SK-N-SH (cell line): Measurements from ENCODE around the gene CFAP299. TPM values are rescaled to one million over a fixed set of nuclear protein-coding genes. Genes with fewer than 3 reads are reported as not detected.

Experiments used
- CTCF ChIA-PET: fragments of 300-600, 350-600 bp; formaldehyde crosslinking; extraction: SDS; loops from one replicate; lab custom pipeline; 2021; lab: Yijun Ruan, JAX
- POLR2A ChIA-PET: fragments of 350-600 bp; sonication (Branson Sonifier 250); formaldehyde crosslinking; extraction: SDS; loops from one replicate; lab custom pipeline; 2020; ENCODE audit warnings: antibody characterized with exemption, inconsistent platforms; lab: Yijun Ruan, JAX
- DNase-seq: peaks from one replicate; pipeline ENCODE4 v3.0.0; 2012
- H2AFZ ChIP-seq: fragments of 200-600 bp; sonication (generic); 2 replicates; pipeline ENCODE4 v1.8.1; 2016; ENCODE audit warnings: antibody characterized with exemption, mild to moderate bottlenecking, low read depth
- H3F3A ChIP-seq: fragments of 200-600 bp; sonication (generic); replicated peaks from 2 replicates; pipeline ENCODE3; 2016; ENCODE audit warnings: antibody characterized with exemption, mild to moderate bottlenecking; ENCODE audit not compliant: insufficient read depth
- H3K27ac ChIP-seq, 2 experiments: fragments of 200-500 bp in 1 of 2; fragments of 200-600 bp in 1 of 2; sonication (Bioruptor generic) in 1 of 2; sonication (generic), shearing (Covaris generic) in 1 of 2; 2 replicates each; pipeline versions ENCODE4 v1.5.1 to v1.6.1; 2014 to 2016; ENCODE audit warnings: low read depth in 2 of 2, inconsistent platforms in 1 of 2, low read length in 1 of 2, mild to moderate bottlenecking in 1 of 2, mixed read lengths in 1 of 2
- H3K27me3 ChIP-seq: fragments of 200-600 bp; sonication (generic), shearing (Covaris generic); 2 replicates; pipeline ENCODE4 v1.6.1; 2016; ENCODE audit warnings: mixed run types; ENCODE audit not compliant: insufficient read depth
- H3K36me3 ChIP-seq, 2 experiments: fragments of 200-500 bp in 1 of 2; fragments of 200-600 bp in 1 of 2; sonication (Bioruptor generic) in 1 of 2; sonication (generic) in 1 of 2; replicated peaks in 1 of 2; 2 replicates each; pipeline versions ENCODE3 to v1.5.1; 2014 to 2016; ENCODE audit warnings: low read length in 1 of 2, mild to moderate bottlenecking in 1 of 2; ENCODE audit not compliant: insufficient read depth in 2 of 2, control insufficient read depth in 1 of 2
- H3K4me1 ChIP-seq, 2 experiments: fragments of 200-500 bp in 1 of 2; fragments of 200-600 bp in 1 of 2; sonication (Bioruptor generic) in 1 of 2; sonication (generic), shearing (Covaris generic) in 1 of 2; 2 replicates each; pipeline versions ENCODE4 v1.5.1 to v1.6.1; 2014 to 2016; ENCODE audit warnings: low read depth in 1 of 2, low read length in 1 of 2, mixed run types in 1 of 2; ENCODE audit not compliant: insufficient read depth in 2 of 2, control insufficient read depth in 1 of 2
- H3K4me2 ChIP-seq: fragments of 200-600 bp; sonication (generic), shearing (Covaris generic); 2 replicates; pipeline ENCODE4 v1.6.1; 2017; ENCODE audit warnings: mixed run types
- H3K4me3 ChIP-seq, 2 experiments: fragments of 200-500 bp in 1 of 2; fragments of 200-600 bp in 1 of 2; sonication (Bioruptor generic) in 1 of 2; sonication (generic), shearing (Covaris generic) in 1 of 2; 2 replicates each; pipeline versions ENCODE4 v1.5.1 to v1.8.1; 2014 to 2016; ENCODE audit warnings: low read depth in 2 of 2, inconsistent platforms in 1 of 2, low read length in 1 of 2, mild to moderate bottlenecking in 1 of 2, mixed read lengths in 1 of 2, moderate library complexity in 1 of 2
- H3K79me2 ChIP-seq: fragments of 200-600 bp; sonication (generic); 2 replicates; pipeline ENCODE4 v1.8.1; 2017; ENCODE audit warnings: mild to moderate bottlenecking; ENCODE audit not compliant: insufficient read depth
- H3K9ac ChIP-seq: fragments of 200-600 bp; sonication (generic); 2 replicates; pipeline ENCODE4 v1.6.1; 2017; ENCODE audit warnings: mixed run types
- H3K9me2 ChIP-seq: fragments of 200-600 bp; sonication (generic); 2 replicates; pipeline ENCODE4 v1.6.1; 2017; ENCODE audit warnings: mixed run types
- H3K9me3 ChIP-seq: fragments of 200-600 bp; sonication (generic); 2 replicates; pipeline ENCODE4 v1.6.1; 2017; ENCODE audit warnings: mixed run types, mild to moderate bottlenecking, moderate library complexity
- H4K20me1 ChIP-seq: fragments of 200-600 bp; sonication (generic); 2 replicates; pipeline ENCODE4 v1.6.1; 2017; ENCODE audit warnings: mild to moderate bottlenecking, mixed run types; ENCODE audit not compliant: insufficient read depth
- CTCF ChIP-seq: fragments of 200-600 bp; sonication (generic); IDR thresholded peaks from 2 replicates; pipeline ENCODE4 v1.6.1; 2017; ENCODE audit warnings: antibody characterized with exemption, mild to moderate bottlenecking, moderate library complexity
- JUND ChIP-seq: IDR thresholded peaks from 2 replicates; pipeline ENCODE4 v1.4.0; 2012
- NRF1 ChIP-seq: IDR thresholded peaks from 2 replicates; pipeline ENCODE4 v1.6.1; 2012; ENCODE audit warnings: low read depth, mild to moderate bottlenecking, low read length
- PBX3 ChIP-seq: IDR thresholded peaks from 2 replicates; pipeline ENCODE4; 2012
- RAD21 ChIP-seq: IDR thresholded peaks from 2 replicates; pipeline ENCODE4 v1.6.1; 2012; ENCODE audit warnings: mild to moderate bottlenecking, low read length
- REST ChIP-seq: IDR thresholded peaks from 2 replicates; pipeline ENCODE4 v1.6.1; 2012; ENCODE audit warnings: mild to moderate bottlenecking, low read depth, low read length, moderate library complexity
- RXRA ChIP-seq: IDR thresholded peaks from 2 replicates; pipeline ENCODE4 v1.4.0; 2012; ENCODE audit warnings: low read depth, mild to moderate bottlenecking, borderline replicate concordance
- SIN3A ChIP-seq: IDR thresholded peaks from 2 replicates; pipeline ENCODE4 v1.6.1; 2012; ENCODE audit warnings: low read depth, mild to moderate bottlenecking, low read length, moderate library complexity, borderline replicate concordance
- WGBS: methylation state at CpG from one replicate; pipeline ENCODE4 v1.1.6; 2017; ENCODE audit warnings: low lambda C conversion rate; 5-methylcytosine and 5-hydroxymethylcytosine counted together
- polyA plus RNA-seq, 3 experiments: library from polyadenylated mRNA; depleted of rRNA; stranded (reverse); fragments of >200 nt; gene quantifications; 2 replicates each; pipeline ENCODE4 v1.2.3, GENCODE V29; 2012

The CFAP299 gene
- polyA plus RNA-seq, 1 of the 3 experiments (the other 2 are of a cell fraction) = 1.2 TPM

GRCh38 chr4:80841587-80842281 lies 506.2 kb downstream of the CFAP299 start:
- no peak for TF ChIP-seq SIN3A
- TF ChIP-seq CTCF = no peak
- TF ChIP-seq RXRA = no peak
- no peak for TF ChIP-seq JUND
- no peak for TF ChIP-seq RAD21
- no peak for TF ChIP-seq NRF1
- Histone ChIP-seq H3K4me2 (no peak overlapping the region), H4K20me1 (no peaks in the 10 kb centered on the region), H3K27ac (no peak overlapping the region), H3F3A (no peaks in the 10 kb centered on the region), H3K36me3 (no peaks in the 10 kb centered on the region), H3K9me3 (no peaks in the 10 kb centered on the region), H3K4me1 (peaks cover 0 to 5% of the 10 kb centered on the region in 2 experiments; a peak in 1 of 4 replicates), H2AFZ (no peak overlapping the region), H3K9me2 (no peaks in the 10 kb centered on the region), H3K79me2 (no peaks in the 10 kb centered on the region), H3K4me3 (no peak overlapping the region), H3K27me3 (no peaks in the 10 kb centered on the region), H3K9ac (no peak overlapping the region)
- 31% methylated on average over 2 of the region's 2 CpGs for WGBS
- ChIA-PET POLR2A (no interaction called here), CTCF (interaction anchor here (1.7 kb wide), 1 partner anchor 35 kb away, joined by 3 read pairs; no protein-coding TSS in a partner anchor)
- no peak for DNase-seq

- Histone ChIP-seq H3K9me2 (no peaks in the 10 kb centered on the region), H3K4me1 (no peaks in the 10 kb centered on the region), H3K79me2 (no peaks in the 10 kb centered on the region), H3K9ac (no peak overlapping the region), H3K4me3 (no peak overlapping the region), H4K20me1 (no peaks in the 10 kb centered on the region), H3K9me3 (no peaks in the 10 kb centered on the region), H3K27ac (no peak overlapping the region), H2AFZ (no peak overlapping the region), H3K36me3 (no peaks in the 10 kb centered on the region), H3F3A (no peaks in the 10 kb centered on the region), H3K27me3 (no peaks in the 10 kb centered on the region), H3K4me2 (no peak overlapping the region)
- no peak for DNase-seq
- CTCF ChIA-PET = no interaction called here
- POLR2A ChIA-PET = no interaction called here
- TF ChIP-seq REST (peak; percentile 75; the same call in 1 of the 2 replicates), PBX3 (no peak)
These were observed 510.7 kb downstream of the CFAP299 start for GRCh38 chr4:80846210-80846609.
